GM20000 (cell line): ENCODE data around the gene ABCC8.

Experiments used
- DNase-seq: peaks from one replicate; pipeline ENCODE4 v3.0.0; 2012; ENCODE audit warnings: low spot score
- TF ChIP-seq, protein P1 (sequence below): IDR thresholded peaks from 2 replicates; pipeline ENCODE4 v1.5.1; 2012; ENCODE audit warnings: mild to moderate bottlenecking, control low read depth; ENCODE audit errors: extremely low read depth, missing control alignments

Gene ABCC8

DNA sequence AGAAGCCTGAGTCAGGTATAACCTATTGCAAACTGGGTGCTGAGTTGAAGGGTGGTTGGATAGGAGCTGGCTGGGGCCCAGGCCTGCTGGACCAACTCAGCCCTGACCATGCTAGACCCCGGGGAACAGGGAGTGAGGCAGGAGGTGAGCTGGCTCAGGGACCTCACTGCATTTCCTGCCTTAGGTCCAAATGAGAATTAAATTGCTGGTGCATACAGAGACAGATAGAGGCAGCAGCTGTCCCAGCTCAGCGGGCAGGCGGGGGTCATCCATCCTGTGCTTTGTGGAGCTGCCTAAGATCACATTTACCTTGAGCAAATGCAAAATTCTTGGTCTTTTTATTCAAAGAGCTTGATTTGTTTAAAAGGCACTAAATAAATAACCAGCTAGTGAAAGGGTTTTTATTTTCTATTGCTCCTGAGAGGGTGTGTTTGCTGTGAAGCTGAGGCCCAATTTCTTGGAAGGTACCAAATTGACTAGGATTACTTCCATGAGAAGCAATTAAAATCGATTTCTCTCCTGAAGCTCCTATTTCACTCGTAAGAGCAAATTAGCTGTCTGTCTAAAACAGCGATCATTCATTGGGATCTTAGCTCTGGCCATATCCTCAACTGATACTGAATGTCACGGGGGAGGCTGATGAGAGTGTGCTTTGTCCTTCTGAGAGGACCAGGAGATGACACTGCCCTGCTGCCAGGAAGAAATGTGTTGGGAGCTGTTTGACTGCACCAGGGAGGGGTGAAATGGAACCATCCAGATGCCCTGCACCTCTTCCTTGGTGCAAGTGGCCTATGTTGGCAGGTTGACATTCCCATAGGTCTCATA is 42.6 kb upstream of the ABCC8 start:
- TF ChIP-seq, protein P1, sequence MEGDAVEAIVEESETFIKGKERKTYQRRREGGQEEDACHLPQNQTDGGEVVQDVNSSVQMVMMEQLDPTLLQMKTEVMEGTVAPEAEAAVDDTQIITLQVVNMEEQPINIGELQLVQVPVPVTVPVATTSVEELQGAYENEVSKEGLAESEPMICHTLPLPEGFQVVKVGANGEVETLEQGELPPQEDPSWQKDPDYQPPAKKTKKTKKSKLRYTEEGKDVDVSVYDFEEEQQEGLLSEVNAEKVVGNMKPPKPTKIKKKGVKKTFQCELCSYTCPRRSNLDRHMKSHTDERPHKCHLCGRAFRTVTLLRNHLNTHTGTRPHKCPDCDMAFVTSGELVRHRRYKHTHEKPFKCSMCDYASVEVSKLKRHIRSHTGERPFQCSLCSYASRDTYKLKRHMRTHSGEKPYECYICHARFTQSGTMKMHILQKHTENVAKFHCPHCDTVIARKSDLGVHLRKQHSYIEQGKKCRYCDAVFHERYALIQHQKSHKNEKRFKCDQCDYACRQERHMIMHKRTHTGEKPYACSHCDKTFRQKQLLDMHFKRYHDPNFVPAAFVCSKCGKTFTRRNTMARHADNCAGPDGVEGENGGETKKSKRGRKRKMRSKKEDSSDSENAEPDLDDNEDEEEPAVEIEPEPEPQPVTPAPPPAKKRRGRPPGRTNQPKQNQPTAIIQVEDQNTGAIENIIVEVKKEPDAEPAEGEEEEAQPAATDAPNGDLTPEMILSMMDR: no peak
- no peak for DNase-seq

DNA sequence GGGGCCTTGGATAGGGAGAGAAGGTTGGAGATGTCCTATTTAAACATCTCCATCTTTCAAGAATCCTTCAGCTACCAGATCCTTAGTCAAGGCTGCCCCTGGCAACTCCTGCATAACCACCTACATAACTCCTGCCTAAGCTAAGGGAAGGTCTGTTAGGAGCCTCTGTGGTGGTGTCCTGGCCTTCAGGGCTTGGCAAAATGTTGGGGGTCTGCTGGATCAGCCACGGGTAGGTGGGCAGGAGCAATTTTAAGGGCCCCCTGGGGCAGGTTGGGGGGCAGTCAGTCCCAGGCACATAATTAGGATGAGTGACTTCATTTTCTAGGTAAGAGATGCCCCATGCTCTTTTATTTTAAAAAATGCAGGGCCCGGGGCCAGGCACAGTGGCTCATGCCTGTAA is 41.7 kb upstream of the ABCC8 start:
- TF ChIP-seq, protein P1: no peak
- no peak for DNase-seq

DNA sequence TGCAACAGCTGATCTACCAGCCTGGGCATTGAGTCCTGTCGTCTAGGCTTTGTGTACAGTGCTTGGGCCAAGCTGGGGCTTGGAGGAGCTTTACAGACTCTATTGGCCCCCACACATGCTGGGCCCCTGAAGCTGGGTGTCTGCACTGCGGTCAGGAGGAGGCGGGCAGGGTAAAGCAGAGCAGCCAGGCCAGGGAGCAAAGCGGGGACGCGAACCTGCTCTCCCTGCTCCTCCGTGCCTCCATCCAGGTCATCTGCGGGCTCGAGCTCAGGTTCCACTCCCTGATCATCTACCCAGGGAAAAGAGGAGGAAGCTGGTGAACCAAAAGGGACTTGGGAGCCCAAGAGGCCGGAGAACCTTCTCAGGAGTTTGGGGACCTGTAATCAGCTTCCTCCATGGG is 40.5 kb upstream of the ABCC8 start:
- no peak for DNase-seq
- TF ChIP-seq, protein P1: no peak

DNA sequence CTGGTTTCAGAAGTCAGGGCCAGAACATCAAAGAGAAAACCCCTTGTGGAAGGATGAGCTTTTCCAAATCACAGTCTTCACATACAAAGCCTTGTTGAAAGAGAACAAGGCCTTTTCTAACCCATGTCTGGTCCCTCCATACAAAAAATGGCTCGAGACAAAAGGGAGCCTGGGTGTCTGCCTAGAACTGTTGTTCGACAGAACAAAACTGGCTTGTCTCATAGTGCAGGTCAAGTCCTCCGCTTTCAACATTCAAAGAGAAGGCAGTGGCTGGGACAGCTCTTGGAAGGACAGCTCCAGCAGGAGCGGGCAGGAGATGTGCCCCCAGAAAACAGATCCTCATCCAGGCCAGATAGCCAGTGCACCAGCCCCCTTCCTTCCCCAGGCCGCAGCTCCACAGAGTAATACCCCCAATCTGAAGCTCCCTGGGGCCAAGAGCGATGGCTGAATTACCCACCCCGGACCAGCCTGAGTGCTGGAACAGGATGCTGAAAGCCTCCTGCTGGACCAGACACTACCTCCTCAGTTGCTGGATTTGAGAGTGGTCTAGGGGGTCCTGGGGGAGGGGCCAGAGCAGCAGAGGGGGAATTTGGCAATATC is 40.0 kb upstream of the ABCC8 start:
- TF ChIP-seq, protein P1: no peak

DNA sequence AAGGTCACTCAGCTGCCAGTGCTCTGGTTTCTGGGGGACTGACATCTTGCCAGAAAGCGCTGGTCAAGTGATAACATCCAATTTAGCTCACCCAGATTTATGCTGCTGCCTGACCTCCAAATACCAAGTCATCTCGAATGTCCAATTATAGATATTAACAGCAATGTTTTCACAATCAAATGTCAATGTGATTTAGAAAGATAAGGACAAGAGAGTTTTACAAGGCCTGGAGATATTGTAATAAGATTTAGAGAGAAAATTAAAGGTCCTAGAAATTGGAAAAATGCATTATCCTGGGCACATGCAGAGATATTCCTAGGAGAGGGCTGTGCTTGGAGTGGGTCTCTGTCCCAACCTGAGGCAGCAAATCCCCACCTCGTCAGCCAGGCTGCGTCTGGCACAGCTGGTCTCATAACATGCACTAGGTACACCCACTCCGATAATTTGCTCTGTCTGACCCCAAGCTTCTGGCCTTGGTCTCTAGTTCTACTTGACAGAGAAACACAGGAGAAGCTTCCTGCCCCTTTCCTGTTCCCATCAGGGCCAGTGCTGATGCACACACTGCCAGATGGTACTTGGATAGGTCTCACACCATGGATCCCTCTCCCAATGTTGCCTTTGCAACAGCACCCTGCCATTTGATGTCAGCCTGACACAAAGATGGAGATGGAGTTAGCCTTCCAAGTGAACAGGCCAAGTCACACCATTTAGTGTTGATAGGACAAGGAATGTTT is 39.0 kb upstream of the ABCC8 start:
- TF ChIP-seq, protein P1: no peak
- no peak for DNase-seq

More for the DNA sequence above, 40.0 kb upstream of the ABCC8 start:
- no peak for DNase-seq

DNA sequence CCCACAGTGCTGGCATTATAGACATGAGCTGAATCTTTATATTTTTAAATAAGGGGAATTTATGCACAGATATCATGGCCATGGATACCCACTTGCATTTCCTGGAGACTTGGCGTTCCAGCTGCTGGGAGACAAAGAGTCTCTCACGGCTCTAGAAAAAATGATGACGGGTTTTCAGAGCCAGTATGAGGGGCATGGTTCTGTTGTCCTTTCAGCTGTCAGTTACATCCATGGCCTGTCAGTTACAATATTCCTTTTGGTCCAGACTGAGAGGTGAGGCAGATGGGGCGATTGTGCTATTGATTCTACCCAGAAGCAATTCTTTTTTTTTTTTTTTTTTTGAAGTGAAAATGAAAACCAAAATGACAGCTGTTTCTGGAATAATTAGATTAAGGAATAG is 37.8 kb upstream of the ABCC8 start:
- TF ChIP-seq, protein P1: no peak
- no peak for DNase-seq

DNA sequence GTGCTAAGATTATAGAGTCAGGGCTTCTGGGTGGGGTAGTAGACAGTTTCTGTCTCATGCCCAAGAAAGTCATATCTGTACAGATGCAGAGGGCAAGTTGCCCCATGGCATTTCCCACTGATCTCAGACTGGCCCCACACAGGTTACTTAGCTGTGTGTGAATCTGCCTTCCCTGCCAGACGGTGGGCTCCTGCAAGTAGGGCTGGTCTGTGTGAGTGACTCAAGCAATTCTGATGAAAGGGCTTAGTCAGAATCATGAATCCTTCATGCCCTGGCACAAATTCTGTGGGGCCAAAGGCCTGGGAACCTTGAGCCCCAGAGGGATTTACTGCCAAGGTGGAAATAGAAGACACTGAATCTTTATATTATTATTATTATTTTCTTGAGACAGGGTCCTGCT is 37.2 kb upstream of the ABCC8 start:
- no peak for DNase-seq

More for the DNA sequence above, 37.2 kb upstream of the ABCC8 start:
- TF ChIP-seq, protein P1: no peak
